Neutrophil (primary cell): Measurements from ENCODE around the gene ZC3H4.
A peak's percentile ranks its signal among the peaks of the same experiment; 100 is the strongest.

Experiments
- H3K27ac ChIP-seq: fragments of 200-600 bp; sonication (generic); 2 replicates; pipeline ENCODE4 v1.5.1; 2016; ENCODE audit warnings: mild to moderate bottlenecking, moderate library complexity
- H3K27me3 ChIP-seq: fragments of 200-600 bp; sonication (generic); 2 replicates; pipeline ENCODE4 v1.6.0; 2016; ENCODE audit warnings: mild to moderate bottlenecking
- H3K36me3 ChIP-seq: fragments of 200-600 bp; sonication (generic); 2 replicates; pipeline ENCODE4 v1.5.1; 2017
- H3K4me1 ChIP-seq, 2 experiments: fragments of 200-600 bp in 1 of 2; sonication (generic) in 1 of 2; 1 replicate in 1 of 2; 2 replicates in 1 of 2; pipeline versions ENCODE4 v1.5.1 to v1.6.1; 2013 to 2016; ENCODE audit warnings: low read depth in 1 of 2, low read length in 1 of 2, mild to moderate bottlenecking in 1 of 2, moderate library complexity in 1 of 2; ENCODE audit not compliant: control insufficient read depth in 1 of 2, insufficient read depth in 1 of 2
- H3K4me3 ChIP-seq, 2 experiments: fragments of 200-600 bp in 1 of 2; sonication (generic) in 1 of 2; 1 replicate in 1 of 2; 2 replicates in 1 of 2; pipeline ENCODE4 v1.5.1; 2013 to 2016; ENCODE audit warnings: low read depth in 1 of 2, low read length in 1 of 2, mild to moderate bottlenecking in 1 of 2, moderate library complexity in 1 of 2
- H3K9me3 ChIP-seq: fragments of 200-600 bp; sonication (generic); 2 replicates; pipeline ENCODE4 v1.5.1; 2016
- CTCF ChIP-seq: fragments of 200-600 bp; sonication (generic); IDR thresholded peaks from 2 replicates; pipeline ENCODE4 v1.5.1; 2016; ENCODE audit warnings: antibody characterized with exemption

ZC3H4 gene

GRCh38 chr19:47109541-47110375 lies 3.8 kb downstream of the ZC3H4 start:
- Histone ChIP-seq H3K27ac (peak overlapping the region; percentile 100), H3K4me3 (peak overlapping the region; percentile 96 to 99), H3K27me3 (no peaks in the 10 kb centered on the region), H3K36me3 (peaks cover 7% of the 10 kb centered on the region), H3K4me1 (peaks cover 42 to 43% of the 10 kb centered on the region in 2 experiments), H3K9me3 (no peaks in the 10 kb centered on the region)
- TF ChIP-seq CTCF: no peak

GRCh38 chr19:47109177-47109540 lies 4.4 kb downstream of the ZC3H4 start:
- H3K36me3 ChIP-seq: peaks cover 11% of the 10 kb centered on the region
- peak overlapping the region; percentile 100 for H3K27ac ChIP-seq
- H3K27me3 ChIP-seq: no peaks in the 10 kb centered on the region
- H3K9me3 ChIP-seq: no peaks in the 10 kb centered on the region
- no peak for TF ChIP-seq CTCF
- peaks cover 40 to 41% of the 10 kb centered on the region in 2 experiments for H3K4me1 ChIP-seq
- H3K4me3 ChIP-seq: peak overlapping the region; percentile 96 to 99

- Histone ChIP-seq H3K27ac (peak overlapping the region; percentile 100), H3K9me3 (no peaks in the 10 kb centered on the region), H3K27me3 (no peaks in the 10 kb centered on the region), H3K4me1 (peaks cover 35 to 36% of the 10 kb centered on the region in 2 experiments), H3K4me3 (no peak overlapping the region), H3K36me3 (peaks cover 11% of the 10 kb centered on the region)
- TF ChIP-seq CTCF: no peak
These were observed 5.4 kb downstream of the ZC3H4 start for GRCh38 chr19:47107953-47108746.

- TF ChIP-seq CTCF: no peak
- no peak overlapping the region for H3K4me3 ChIP-seq
- peaks cover 35 to 36% of the 10 kb centered on the region in 2 experiments for H3K4me1 ChIP-seq
- H3K27me3 ChIP-seq: no peaks in the 10 kb centered on the region
- no peaks in the 10 kb centered on the region for H3K9me3 ChIP-seq
- peak overlapping the region; percentile 100 for H3K27ac ChIP-seq
- peaks cover 11% of the 10 kb centered on the region for H3K36me3 ChIP-seq
These were observed 6.2 kb downstream of the ZC3H4 start for GRCh38 chr19:47107202-47107952.

- no peaks in the 10 kb centered on the region for H3K9me3 ChIP-seq
- no peaks in the 10 kb centered on the region for H3K27me3 ChIP-seq
- peaks cover 35 to 36% of the 10 kb centered on the region in 2 experiments for H3K4me1 ChIP-seq
- TF ChIP-seq CTCF: no peak
- peak overlapping the region; percentile 100 for H3K27ac ChIP-seq
- H3K4me3 ChIP-seq: no peak overlapping the region
- peaks cover 11% of the 10 kb centered on the region for H3K36me3 ChIP-seq
These were observed 6.8 kb downstream of the ZC3H4 start for GRCh38 chr19:47106821-47107201.
